Keratinocyte (primary cell): ENCODE results near the gene HMGN5. TPM values are rescaled to one million over a fixed set of nuclear protein-coding genes. Genes with fewer than 3 reads are reported as not detected.

Experiments used
- DNase-seq: peaks from one replicate; pipeline ENCODE4 v3.0.0-alpha.2; 2011; ENCODE audit warnings: low read depth, missing footprints, low spot score
- FAIRE-seq: peaks from 2 replicates; lab custom pipeline; 2011; peaks lifted over from hg19 to GRCh38; lab: Jason Lieb, UNC
- H2AFZ ChIP-seq: 2 replicates; pipeline ENCODE4 v1.6.0; 2012; ENCODE audit warnings: low read length, control low read depth, inconsistent platforms; ENCODE audit not compliant: control insufficient read depth
- H3K27ac ChIP-seq: 2 replicates; pipeline ENCODE4 v1.5.1; 2011; ENCODE audit warnings: low read length; ENCODE audit not compliant: control insufficient read depth, insufficient read depth
- H3K27me3 ChIP-seq: 3 replicates; pipeline ENCODE4 v1.6.0; 2011; ENCODE audit warnings: low read length; ENCODE audit not compliant: control insufficient read depth, insufficient read depth; ENCODE audit errors: extremely low read depth
- H3K36me3 ChIP-seq, 2 experiments: 2 replicates in 1 of 2; 3 replicates in 1 of 2; pipeline ENCODE4 v1.5.1; 2011; ENCODE audit warnings: low read length in 2 of 2, mild to moderate bottlenecking in 1 of 2; ENCODE audit not compliant: control insufficient read depth in 2 of 2, insufficient read depth in 2 of 2; ENCODE audit errors: extremely low read depth in 1 of 2
- H3K4me1 ChIP-seq: 3 replicates; pipeline ENCODE4 v1.5.1; 2011; ENCODE audit warnings: low read length; ENCODE audit not compliant: control insufficient read depth, insufficient read depth; ENCODE audit errors: extremely low read depth
- H3K4me2 ChIP-seq: 3 replicates; pipeline ENCODE4 v1.6.0; 2011; ENCODE audit warnings: low read depth, low read length; ENCODE audit not compliant: control insufficient read depth, insufficient read depth; ENCODE audit errors: extremely low read depth
- H3K4me3 ChIP-seq, 3 experiments: fragments of 200-600 bp in 1 of 3; sonication (generic) in 1 of 3; 2 replicates in 2 of 3; 3 replicates in 1 of 3; pipeline ENCODE4 v1.5.1; 2011 to 2016; ENCODE audit warnings: low read length in 3 of 3, mild to moderate bottlenecking in 3 of 3, control low read depth in 2 of 3, inconsistent platforms in 1 of 3, low read depth in 1 of 3, mixed read lengths in 1 of 3, mixed run types in 1 of 3, moderate library complexity in 1 of 3; ENCODE audit not compliant: control insufficient read depth in 2 of 3, insufficient read depth in 2 of 3; ENCODE audit errors: extremely low read depth in 1 of 3
- H3K79me2 ChIP-seq: 2 replicates; pipeline ENCODE4 v1.6.0; 2012; ENCODE audit warnings: low read length; ENCODE audit not compliant: control insufficient read depth, insufficient read depth
- H3K9ac ChIP-seq: 3 replicates; pipeline ENCODE4 v1.6.0; 2011; ENCODE audit warnings: low read length; ENCODE audit not compliant: control insufficient read depth, insufficient read depth; ENCODE audit errors: extremely low read depth
- H3K9me1 ChIP-seq: 3 replicates; pipeline ENCODE4 v1.6.0; 2011; ENCODE audit warnings: low read length; ENCODE audit not compliant: control insufficient read depth, insufficient read depth; ENCODE audit errors: extremely low read depth
- H3K9me3 ChIP-seq: 2 replicates; pipeline ENCODE4 v1.5.1; 2012; ENCODE audit warnings: low read depth, low read length; ENCODE audit not compliant: control insufficient read depth
- H4K20me1 ChIP-seq: 3 replicates; pipeline ENCODE4 v1.6.0; 2011; ENCODE audit warnings: low read length; ENCODE audit not compliant: control insufficient read depth, insufficient read depth; ENCODE audit errors: extremely low read depth
- EZH2 ChIP-seq: IDR thresholded peaks from one replicate; pipeline ENCODE4 v1.6.1; 2012; ENCODE audit warnings: inconsistent platforms, mild to moderate bottlenecking, low read length, moderate library complexity
- dilution Hi-C: fragments of 300-500 bp; cut with MboI; formaldehyde crosslinking; loops from one replicate; pipeline ENCODE4 v1.7.0; 2020; ENCODE audit warnings: low sequenced_read_pairs; ENCODE audit not compliant: extremely low pct_ligation_motif_present
- polyA plus RNA-seq, 5 experiments: library from polyadenylated mRNA; depleted of rRNA in 3 of 5; stranded (reverse) in 3 of 5; stranded (forward) in 1 of 5; unstranded in 1 of 5; fragments of >200 nt; gene quantifications; 1 replicate in 1 of 5; 2 replicates in 3 of 5; 3 replicates in 1 of 5; pipeline versions ENCODE4 v1.2.1 to v1.2.3, GENCODE V29; 2011 to 2012; ENCODE audit warnings: missing spikeins in 2 of 5, low read depth in 1 of 5, low replicate concordance in 1 of 5
- TF ChIP-seq, protein P1 (sequence below), 3 experiments: IDR thresholded peaks in 1 of 3; conservative IDR thresholded peaks in 1 of 3; optimal IDR thresholded peaks in 1 of 3; 2 replicates in 2 of 3; 3 replicates in 1 of 3; pipeline versions ENCODE3 to v1.5.1; 2011; ENCODE audit warnings: low read length in 3 of 3, mild to moderate bottlenecking in 3 of 3, moderate library complexity in 2 of 3, control low read depth in 1 of 3, inconsistent platforms in 1 of 3; ENCODE audit not compliant: insufficient read depth in 2 of 3; ENCODE audit errors: extremely low read depth in 1 of 3

The HMGN5 gene
- polyA plus RNA-seq, 1 donor (not counting 4 experiments of a cell fraction or from before 2014, with no cell fraction given), result 2.2 TPM

DNA sequence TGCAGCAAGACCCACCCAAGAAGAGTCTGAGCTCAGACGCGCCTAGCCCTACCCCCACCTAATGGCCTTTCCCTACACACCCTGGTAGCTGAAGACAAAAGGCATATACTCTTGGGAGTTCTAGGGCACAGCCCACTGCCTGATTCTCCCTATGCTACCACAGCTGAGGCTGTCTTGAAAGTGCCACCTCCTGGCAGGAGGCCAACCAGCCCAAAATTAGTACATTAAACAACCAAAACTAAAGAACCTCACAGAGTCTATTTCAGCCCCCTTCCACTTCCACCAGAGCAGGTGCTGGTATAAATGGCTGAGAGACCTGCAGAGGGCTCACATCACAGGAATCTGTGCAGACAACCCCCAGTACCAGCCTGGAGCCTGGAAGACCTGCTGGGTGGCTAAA, 119.1 kb downstream of the HMGN5 start:
- Histone ChIP-seq H3K79me2 (no peaks in the 10 kb centered on the region), H3K4me1 (no peaks in the 10 kb centered on the region), H4K20me1 (no peaks in the 10 kb centered on the region), H3K9me1 (no peaks in the 10 kb centered on the region), H3K4me2 (no peak overlapping the region), H3K36me3 (no peaks in the 10 kb centered on the region), H3K27ac (no peak overlapping the region), H3K4me3 (no peak overlapping the region), H3K9ac (no peak overlapping the region), H3K27me3 (no peaks in the 10 kb centered on the region), H3K9me3 (no peaks in the 10 kb centered on the region), H2AFZ (no peak overlapping the region)
- TF ChIP-seq, protein P1, sequence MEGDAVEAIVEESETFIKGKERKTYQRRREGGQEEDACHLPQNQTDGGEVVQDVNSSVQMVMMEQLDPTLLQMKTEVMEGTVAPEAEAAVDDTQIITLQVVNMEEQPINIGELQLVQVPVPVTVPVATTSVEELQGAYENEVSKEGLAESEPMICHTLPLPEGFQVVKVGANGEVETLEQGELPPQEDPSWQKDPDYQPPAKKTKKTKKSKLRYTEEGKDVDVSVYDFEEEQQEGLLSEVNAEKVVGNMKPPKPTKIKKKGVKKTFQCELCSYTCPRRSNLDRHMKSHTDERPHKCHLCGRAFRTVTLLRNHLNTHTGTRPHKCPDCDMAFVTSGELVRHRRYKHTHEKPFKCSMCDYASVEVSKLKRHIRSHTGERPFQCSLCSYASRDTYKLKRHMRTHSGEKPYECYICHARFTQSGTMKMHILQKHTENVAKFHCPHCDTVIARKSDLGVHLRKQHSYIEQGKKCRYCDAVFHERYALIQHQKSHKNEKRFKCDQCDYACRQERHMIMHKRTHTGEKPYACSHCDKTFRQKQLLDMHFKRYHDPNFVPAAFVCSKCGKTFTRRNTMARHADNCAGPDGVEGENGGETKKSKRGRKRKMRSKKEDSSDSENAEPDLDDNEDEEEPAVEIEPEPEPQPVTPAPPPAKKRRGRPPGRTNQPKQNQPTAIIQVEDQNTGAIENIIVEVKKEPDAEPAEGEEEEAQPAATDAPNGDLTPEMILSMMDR (optimal IDR thresholded peaks at IDR 0.05 in 1 of 3, IDR thresholded peaks at IDR 0.05 in 1 of 3, conservative IDR thresholded peaks at IDR 0.05 in 1 of 3; ENCODE audit: extremely low read depth in 1 of 3, insufficient read depth in 2 of 3, low read length in 3 of 3), result no peak
- no peak for TF ChIP-seq EZH2
- dilution Hi-C loops, result no loop called here
- FAIRE-seq (no peak), DNase-seq (no peak)

Other genes starting within 250 kb of the HMGN5 start
- gene SH3BGRL, start 189 bp upstream of the HMGN5 start, polyA plus RNA-seq, result 72.5 to 92.0 TPM (median 82.4 TPM) in 3 replicates